ENCODE data around the gene SCP2D1.

SCP2D1 gene

GRCh38 chr20:18813483-18813882 lies at the start of gene SCP2D1:
Gene SCP2D1, plus strand, starts transcription at chr20:18813783. Its CDS starts 33 bp downstream, at chr20:18813816.
- TF ChIP-seq, protein P1, sequence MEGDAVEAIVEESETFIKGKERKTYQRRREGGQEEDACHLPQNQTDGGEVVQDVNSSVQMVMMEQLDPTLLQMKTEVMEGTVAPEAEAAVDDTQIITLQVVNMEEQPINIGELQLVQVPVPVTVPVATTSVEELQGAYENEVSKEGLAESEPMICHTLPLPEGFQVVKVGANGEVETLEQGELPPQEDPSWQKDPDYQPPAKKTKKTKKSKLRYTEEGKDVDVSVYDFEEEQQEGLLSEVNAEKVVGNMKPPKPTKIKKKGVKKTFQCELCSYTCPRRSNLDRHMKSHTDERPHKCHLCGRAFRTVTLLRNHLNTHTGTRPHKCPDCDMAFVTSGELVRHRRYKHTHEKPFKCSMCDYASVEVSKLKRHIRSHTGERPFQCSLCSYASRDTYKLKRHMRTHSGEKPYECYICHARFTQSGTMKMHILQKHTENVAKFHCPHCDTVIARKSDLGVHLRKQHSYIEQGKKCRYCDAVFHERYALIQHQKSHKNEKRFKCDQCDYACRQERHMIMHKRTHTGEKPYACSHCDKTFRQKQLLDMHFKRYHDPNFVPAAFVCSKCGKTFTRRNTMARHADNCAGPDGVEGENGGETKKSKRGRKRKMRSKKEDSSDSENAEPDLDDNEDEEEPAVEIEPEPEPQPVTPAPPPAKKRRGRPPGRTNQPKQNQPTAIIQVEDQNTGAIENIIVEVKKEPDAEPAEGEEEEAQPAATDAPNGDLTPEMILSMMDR (IDR thresholded peaks at IDR 0.05; ENCODE audit: extremely low read depth, missing control alignments), result no peak
- DNase-seq (ENCODE audit: low spot score), result no peak

DNA sequence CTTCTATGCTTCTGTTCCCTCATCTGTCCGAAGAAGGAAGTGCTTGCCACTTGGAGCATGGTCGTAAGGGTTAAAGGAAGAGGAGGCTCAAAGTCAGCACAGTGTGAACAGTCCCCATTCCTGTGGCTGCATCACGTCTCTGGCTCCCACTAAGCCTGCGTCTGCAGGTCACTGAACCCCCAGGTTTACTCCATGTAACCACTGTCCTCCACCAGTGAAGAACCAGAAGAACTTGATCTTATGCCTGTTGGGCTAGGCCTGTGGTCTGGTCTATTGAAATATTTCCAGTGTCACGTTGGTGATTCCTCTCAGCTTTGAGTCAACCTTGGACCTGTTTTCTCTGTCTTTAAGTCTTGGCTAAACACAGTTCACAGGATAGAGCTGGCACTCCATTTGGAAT lies 45.9 kb upstream of the SCP2D1 start:
- TF ChIP-seq, protein P1 (IDR thresholded peaks at IDR 0.05; ENCODE audit: extremely low read depth, missing control alignments), result no peak
- no peak for DNase-seq (ENCODE audit: low spot score)

GRCh38 chr20:18773566-18773965 lies 40.0 kb upstream of the SCP2D1 start:
- DNase-seq (ENCODE audit: low spot score), result no peak
- TF ChIP-seq, protein P1 (IDR thresholded peaks at IDR 0.05; ENCODE audit: extremely low read depth, missing control alignments), result no peak

GRCh38 chr20:18774207-18774606 lies 39.4 kb upstream of the SCP2D1 start:
- DNase-seq (ENCODE audit: low spot score), result no peak
- TF ChIP-seq, protein P1 (IDR thresholded peaks at IDR 0.05; ENCODE audit: extremely low read depth, missing control alignments), result no peak

DNA sequence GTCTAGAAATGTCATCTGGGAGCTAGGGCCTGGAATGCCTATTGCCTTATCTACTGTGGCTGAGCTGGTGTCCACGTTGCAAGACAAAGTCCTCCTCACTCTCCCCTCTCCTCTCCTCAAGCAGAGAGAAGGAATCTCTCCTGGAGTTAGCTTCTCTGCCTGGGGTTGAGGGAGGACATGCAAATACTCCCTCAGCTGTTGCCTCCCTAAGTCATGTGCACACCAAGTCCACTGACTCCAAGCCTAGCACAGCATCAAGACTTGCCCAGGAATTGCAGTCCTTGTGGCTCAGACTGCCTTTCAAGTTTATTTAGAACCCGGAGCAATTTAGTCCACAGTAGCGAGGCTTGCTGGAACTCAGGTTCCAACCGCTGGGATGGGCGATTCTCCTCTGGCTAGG lies 38.0 kb upstream of the SCP2D1 start:
- TF ChIP-seq, protein P1 (IDR thresholded peaks at IDR 0.05; ENCODE audit: extremely low read depth, missing control alignments), result no peak
- DNase-seq (ENCODE audit: low spot score), result no peak

DNA sequence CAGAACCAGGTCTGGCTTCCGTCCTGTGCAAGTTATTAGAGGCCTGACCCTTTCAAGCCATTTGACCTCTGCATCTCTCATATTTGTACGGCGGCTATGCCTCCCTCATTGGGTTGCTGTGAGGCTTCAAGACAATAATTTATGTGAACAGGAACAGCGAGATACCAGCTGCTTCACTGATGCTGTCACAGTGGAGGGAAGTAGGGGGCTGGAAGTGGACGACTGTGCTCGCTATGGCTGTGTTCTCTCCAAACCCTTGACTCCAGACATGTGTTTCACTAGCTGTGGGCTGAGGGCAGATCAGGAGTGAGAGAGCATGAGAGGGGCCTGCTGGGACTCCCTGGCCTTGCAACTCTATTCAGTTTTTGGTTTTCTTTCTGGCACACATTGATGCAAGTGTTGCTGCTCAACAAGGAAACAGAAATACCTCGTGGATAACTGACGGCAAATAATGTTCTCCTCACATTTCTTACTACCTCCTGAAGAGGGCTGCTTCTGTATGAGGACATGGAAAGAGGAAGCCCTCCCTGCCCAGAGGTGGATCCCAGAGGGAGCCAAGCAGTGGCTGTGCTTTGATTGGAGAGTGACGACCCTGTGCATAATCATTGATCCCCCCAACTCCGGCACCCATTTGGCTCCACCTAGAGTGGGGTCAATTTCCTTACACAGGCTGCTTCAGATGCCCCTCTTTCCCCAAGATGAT lies 34.7 kb upstream of the SCP2D1 start:
- TF ChIP-seq, protein P1 (IDR thresholded peaks at IDR 0.05; ENCODE audit: extremely low read depth, missing control alignments), result no peak
- no peak for DNase-seq (ENCODE audit: low spot score)

GRCh38 chr20:18780385-18781130 lies 33.0 kb upstream of the SCP2D1 start:
- TF ChIP-seq, protein P1 (IDR thresholded peaks at IDR 0.05; ENCODE audit: extremely low read depth, missing control alignments), result no peak
- no peak for DNase-seq (ENCODE audit: low spot score)

Data from GM20000 (cell line).